ENCODE data around the gene POMC.
"Not testable (repeated sequence)": the region's sequence is repeated elsewhere in the genome, so short reads cannot be mapped to it uniquely, and the experiment has no call there.

Gene POMC

DNA sequence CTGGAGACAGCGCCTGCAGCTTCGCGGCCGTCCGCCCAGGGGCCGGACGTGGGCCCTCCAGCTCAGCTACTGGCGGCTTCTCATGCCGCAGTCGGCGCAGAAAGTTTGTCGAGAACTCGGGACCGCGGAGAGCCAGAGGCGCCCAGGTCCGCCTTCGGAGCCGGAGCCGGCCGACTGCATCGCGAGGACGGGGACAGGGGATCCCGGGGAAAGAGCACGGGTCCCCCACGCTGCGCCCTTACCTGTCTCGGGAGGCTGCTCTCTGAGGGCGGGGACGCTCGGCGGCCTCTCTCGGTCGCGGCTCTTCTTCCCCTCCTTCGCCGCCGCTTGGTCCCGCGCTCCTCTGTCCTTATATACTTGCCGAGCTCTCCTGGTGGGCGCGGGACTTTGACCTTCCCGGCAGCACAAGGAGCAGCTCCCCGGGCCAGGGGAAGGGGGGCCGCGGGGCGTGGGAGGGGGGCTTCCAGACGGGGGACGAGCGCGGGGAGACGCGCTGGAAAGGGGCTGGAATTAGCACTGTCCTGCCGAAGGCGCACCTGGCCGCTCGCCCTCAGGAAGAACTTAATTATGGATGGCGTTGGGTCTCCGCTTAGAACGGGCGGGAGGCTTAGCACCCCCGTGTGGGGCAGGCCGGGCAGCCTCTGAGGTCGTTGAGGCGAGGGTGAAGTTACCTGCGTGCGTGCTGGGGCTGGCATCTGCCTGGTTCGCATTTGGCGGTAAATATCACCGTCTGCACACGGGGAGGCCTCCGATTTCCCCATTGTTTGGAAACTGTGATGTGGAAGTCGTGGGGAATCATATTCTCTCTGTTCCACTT is at the start of gene POMC:
Gene POMC (minus strand): TSS at position 325 of the 817 bp plus-strand sequence. CDS start 3,808 bp downstream, outside the sequence.
- DNase-seq (ENCODE audit: low read depth in 2 of 2, low spot score in 1 of 2) = no peak

DNA sequence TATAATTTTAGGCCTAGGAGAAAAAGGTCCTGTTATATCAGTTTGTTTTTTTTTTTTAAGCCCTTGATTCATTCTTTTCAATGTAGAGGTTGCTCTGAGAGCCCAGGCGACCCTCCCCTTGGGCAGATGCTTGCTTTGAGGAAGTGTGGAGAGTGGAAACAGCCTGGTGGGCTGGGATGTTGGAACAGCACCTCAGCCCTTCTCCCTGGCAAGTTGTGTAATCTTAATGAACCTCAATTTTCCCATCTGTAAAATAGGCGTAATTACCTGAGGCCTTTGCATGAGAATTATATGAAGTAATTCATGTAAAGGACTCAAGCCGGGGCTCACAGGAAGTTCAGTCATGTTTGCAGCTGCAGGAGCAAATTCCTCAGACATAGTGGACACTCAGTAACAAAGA is 49.7 kb upstream of the POMC start:
- no peak for DNase-seq (ENCODE audit: low read depth in 2 of 2, low spot score in 1 of 2)

DNA sequence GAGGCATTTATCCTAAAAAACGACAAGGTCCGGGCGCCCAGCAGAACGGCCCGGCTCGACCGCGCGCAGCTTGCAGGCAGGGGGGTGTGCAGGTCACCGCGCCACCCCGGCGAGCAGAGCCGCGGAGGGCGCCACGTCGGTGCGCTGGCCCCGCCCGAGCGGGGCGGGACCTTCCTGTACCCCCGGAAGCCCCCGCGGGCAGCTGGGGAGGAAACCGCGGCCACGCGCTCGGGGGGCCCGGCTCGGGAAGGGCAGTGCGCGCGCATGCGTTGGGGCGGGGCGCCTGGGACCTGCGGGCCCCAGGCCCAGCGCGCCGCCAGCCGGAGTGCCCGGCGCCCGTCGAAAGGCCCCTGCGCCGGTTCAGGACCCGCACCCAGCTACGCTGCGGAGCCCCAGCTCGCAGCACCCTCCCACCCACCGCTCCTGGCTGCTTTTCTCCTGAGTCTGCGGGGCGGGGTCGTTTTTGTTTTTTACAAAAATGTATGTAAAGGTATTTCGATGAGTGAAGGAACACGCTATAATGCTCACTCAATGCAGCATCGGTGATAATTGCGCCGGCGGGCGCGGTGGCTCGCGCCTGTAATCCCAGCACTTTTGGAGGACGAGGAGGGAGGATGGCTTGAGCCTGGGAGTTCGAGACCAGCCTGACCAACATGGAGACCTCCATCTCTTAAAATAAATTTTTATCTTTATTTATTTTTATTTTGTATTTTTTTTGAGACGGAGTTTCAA is 47.7 kb upstream of the POMC start:
- DNase-seq (ENCODE audit: low read depth in 2 of 2, low spot score in 1 of 2) = peak; percentile 61 to 77

DNA sequence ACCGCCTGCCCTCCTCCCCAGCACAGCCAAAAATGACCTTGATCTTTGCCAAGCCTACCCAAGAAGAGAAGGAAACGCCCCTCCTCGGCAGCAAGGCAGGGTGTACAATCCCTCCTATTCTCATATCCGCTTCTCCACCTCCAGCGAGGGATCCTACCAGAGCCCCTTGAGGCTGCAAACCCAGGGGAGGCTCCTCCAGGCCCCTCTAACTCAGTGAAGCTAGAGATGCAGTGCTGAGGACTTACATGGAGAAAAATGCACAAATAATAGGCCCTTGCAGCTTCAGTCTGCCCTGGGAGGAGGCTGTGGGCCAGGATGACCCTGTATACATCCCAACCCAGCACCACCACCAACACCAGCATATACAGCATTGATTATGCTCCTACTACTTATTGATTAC is 46.9 kb upstream of the POMC start:
- DNase-seq (ENCODE audit: low read depth in 2 of 2, low spot score in 1 of 2) = no peak

DNA sequence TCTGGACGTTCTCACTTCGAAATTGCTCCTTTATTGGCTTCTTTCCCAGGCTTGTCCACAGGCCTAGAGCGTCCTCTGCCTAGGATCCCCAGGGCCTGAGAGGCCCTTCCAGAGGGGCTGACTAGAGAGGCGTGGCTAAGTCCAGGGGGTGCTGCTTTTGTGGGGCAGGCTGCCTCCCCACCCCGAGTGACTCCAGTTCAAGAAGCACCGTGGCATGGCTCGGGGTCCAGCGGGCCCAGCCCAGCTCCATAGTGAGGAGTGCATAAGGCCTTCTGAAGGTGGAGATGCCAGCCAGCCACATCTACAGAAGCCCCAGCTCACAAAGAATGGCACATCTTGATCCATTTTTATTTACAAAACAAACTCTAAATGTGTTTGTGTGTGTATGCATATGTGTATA is 44.8 kb upstream of the POMC start:
- DNase-seq (ENCODE audit: low read depth in 2 of 2, low spot score in 1 of 2) = no peak

DNA sequence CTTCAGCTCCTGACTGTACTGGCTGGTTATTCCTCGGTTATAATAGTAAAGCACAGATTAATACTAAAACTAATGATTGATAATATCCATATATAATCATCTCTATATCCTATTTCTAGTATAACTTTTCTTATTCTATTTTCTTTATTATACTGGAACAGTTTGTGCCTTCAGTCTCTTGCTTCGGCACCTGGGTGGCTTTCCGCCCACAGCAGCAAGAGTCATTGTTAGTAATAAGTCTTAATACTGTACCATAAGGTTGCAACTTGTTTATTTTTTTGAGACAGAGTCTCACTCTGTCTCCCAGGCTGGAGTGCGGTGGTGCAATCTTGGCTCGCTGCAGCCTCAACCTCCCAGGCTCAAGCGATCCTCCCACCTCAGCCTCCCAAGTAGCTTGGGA is 42.5 kb upstream of the POMC start:
- DNase-seq (ENCODE audit: low read depth in 2 of 2, low spot score in 1 of 2) = not testable (repeated sequence)

DNA sequence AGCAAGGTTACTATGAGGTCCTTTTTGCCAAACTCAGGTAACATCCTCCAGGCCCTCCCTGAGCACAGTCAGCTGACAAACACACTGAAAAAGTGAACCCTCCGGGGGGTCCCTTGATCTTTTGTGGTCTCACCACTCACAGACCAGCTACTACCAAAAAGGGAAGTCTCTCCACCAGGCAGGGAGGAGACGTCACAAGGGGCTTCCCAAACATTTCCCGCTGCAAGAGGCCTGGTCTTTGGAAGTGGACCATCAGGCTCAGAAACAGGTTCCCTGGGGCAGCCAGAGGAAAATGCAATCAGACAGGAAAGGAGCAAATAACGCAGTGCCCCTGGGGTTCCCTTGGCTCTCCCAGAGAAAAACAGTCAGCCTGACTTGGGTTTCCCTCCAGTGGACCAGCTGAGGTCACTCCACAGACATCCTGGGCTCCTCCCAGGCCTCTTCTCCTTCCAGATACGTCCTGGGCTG is 38.7 kb upstream of the POMC start:
- no peak for DNase-seq (ENCODE audit: low read depth in 2 of 2, low spot score in 1 of 2)

DNA sequence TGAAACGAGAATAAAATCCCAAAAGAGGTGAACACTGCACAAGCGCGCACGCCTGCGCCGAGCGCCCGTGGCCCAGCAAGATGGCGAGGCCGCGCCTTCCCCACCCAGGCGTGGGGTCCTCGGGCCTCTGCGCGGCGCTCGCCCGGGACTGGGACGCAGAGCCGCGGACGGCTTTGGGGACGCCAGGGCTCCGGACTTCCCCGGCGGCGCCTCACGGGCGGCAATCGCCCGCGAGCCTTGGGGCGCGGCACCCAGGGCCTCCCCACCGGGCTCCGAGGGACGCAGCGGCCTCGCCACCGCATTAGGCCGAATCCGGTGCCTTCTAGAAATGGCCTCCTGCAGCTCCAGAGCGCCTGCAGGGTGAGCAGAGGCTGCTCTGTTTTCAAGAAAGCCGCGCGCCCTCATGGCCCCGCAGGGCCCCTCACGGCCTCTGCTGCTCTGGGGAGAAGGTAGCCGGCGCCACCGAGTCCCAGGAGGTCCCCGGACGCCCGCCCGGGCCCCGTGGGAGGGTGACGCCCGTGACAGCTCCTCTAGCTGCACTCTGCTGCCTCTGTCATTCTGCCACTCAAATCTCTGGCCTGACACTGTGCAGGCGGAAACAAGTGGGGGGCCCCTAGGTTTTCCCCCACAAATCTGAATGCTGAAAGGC is 35.9 kb upstream of the POMC start:
- DNase-seq (ENCODE audit: low read depth in 2 of 2, low spot score in 1 of 2) = no peak

DNA sequence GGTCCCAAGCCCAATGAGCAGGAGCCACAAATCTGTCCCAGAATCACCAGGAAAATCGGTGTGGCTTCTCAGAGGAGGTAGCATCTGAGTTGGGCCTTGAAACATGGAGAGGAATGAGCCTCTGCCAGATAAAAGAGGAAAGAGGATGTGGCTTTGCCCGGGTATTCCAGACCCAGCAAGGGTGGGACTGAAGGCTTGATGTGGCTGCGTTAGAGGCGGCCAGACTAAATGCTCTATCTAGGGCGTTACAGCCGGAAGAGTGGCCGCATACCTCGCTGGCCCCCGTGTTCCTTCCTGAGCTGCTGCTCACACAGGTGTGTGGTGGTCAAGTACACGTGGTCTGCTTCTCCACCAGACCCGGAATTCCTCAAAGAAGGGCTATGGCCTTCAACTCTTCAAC is 33.9 kb upstream of the POMC start:
- no peak for DNase-seq (ENCODE audit: low read depth in 2 of 2, low spot score in 1 of 2)

DNA sequence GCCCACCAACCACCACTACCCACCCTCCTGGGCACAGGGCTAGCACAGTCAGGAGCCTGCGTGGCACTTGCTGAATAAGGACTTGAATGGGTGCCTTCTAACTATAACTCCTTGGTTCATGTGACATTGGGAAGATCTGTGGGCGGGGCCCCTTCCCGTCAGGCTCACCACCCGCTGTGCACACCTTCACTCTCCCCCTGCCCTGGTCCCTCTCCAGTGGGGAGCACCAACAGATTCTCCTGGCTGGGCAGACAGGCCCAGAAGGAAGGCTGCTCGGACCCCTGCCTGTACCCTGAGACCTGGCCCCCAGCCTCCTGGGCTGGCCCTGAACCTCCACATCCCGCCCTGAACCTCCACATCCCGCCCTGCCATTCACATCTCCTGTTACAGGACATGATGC is 33.4 kb upstream of the POMC start:
- DNase-seq (ENCODE audit: low read depth in 2 of 2, low spot score in 1 of 2) = no peak

DNA sequence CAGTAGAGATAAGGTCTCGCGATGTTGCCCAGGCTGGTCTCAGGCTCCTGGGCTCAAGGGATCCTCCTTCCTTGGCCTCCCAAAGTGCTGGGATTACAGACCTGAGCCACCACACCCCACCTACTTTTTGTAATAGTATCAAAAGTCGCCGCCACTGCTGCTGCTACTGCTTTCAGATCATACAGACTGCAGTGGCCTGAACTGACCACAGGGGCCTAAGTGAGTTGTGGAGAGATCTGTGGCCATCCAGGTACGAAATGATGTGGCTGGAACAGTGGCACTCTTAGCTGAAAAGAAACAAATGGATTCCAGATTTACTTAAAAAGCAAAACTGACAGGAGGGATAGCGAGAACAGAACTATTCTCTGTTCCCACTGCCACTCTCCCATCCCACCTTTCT is 32.9 kb upstream of the POMC start:
- DNase-seq (ENCODE audit: low read depth in 2 of 2, low spot score in 1 of 2) = no peak

DNA sequence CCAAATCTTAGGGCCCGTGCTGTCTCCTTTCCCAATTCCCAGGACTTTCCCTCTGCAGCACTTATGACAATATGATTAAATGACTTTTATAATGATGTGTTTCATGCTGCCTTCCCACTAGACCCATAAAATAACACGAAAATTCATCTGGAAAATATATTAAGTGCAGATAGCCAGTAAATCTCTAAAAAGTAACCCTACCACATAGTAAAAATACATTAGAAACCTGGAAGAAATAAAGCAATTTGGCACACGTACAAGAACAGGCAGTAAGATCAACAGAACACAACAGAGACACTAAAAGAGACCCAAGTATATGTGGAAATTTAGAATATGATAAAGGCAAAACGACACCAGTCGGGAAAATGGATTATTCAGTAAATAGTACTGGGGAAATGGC is 30.2 kb upstream of the POMC start:
- DNase-seq (ENCODE audit: low read depth in 2 of 2, low spot score in 1 of 2) = no peak

DNA sequence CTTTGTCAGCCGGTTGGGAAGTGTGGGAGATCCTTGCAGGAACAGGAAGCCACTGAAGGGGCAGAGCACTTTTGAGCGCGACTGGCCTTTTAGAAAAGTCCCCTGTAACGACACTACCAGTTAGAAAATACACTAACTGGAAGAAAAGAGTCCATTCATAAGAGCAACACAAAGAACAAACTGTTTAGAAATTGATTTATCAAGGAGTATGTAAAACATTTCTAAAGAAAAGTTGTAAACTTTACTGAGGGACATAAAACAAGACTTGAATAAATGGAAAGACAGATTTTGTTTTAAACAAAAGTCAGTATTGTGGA is 29.8 kb upstream of the POMC start:
- DNase-seq (ENCODE audit: low read depth in 2 of 2, low spot score in 1 of 2) = no peak

DNA sequence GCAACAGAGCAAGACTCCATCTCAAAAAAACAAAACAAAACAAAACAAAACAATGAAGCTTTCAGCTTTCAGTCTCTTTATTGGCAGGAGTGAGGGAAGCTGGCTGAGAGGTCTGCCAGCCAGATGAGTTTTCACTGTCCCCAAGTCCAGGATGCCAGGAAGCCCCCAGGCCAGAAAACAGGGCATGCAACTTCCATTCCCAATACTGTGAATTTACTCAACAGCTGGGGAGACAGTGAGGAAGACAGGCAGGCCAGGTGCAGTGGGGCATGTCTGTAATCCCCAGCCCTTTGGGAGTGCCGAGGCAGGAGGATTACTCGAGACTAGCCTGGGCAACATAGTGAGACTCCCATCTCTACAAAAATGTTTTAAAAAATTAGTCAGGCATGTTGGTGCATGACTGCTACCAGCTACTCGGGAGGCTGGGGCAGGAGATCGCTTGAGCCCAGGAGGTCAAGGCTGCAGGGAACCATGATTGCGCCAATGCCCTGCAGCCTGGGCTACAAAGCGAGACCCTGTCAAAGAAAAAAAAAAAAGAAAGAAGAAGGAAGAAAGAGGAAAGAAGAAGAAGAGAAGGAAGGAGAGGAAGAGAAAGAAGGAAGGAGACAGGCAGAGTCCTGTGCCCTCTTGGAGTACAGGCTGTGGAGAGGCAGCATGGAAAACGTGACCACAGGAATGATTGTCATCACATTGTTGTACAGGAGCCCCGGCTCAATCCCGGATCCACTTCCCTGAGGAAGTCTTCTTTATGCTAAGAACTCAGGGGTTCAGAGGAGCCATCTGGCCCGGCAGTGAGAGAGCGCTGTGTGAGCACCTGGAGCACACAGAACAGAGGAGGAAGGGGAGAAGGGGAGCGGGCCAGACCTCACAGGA is 29.2 kb upstream of the POMC start:
- DNase-seq (ENCODE audit: low read depth in 2 of 2, low spot score in 1 of 2) = no peak

DNA sequence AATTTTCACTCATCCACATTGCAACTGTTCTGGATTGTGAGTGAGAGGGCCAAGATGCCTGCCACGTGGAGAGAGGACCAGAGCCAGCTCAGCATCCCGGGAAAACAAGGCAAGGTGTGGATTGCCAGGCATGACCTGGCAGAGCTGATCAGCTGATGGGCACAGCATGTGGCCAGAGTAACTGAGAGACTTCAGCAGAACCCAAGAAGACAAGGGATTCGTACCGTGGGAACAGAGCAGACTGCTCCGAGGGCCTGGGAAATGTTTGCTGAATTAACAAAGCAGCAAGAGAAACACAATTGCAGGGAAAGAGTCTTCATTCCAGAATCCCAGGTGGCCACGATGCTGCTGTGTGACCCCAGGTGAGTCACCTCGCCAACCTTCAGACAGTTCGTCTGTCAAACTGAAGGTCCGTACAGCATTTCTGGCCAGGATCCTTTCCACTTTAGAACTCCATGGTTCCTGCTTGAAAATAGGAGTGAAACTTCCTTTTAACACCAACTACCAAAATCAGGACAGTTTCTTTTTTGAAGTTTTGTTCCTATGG is 26.3 kb upstream of the POMC start:
- no peak for DNase-seq (ENCODE audit: low read depth in 2 of 2, low spot score in 1 of 2)

DNA sequence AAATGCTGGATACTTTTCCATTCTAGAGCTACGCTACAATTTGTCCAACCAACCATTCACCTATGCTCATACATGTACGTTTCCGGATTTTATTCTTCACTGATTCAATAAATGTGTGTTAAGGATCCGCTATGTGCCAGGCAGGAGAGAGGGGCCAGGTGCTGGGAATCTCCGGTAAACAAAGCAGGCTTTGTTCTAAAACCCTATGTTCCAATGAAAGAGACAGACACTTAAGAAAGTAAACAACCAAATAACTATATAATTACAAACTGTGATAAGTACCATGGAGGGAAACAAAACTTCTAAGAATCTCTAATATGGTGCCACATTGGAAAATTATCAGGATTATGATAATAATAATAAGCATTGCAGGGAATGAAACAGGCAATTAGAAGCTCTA is 22.2 kb upstream of the POMC start:
- no peak for DNase-seq (ENCODE audit: low read depth in 2 of 2, low spot score in 1 of 2)

DNA sequence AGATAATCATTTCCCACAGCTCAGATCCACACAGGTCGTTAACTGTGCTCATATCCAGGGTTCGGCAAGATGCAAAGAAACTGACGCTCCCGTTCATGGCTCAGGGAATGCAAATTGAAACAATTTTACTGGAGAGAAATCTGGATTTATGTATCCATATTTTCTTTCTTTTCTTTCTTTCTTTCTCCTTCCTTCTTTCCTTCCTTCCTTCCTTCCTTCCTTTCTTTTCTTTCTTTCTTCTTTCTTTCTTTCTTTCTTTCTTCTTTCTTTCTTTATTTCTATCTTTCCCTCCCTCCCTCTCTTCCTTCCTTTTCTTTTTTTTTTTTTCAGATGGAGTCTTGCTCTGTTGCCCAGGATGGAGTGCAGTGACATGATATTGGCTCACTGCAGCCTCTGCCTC is 20.0 kb upstream of the POMC start:
- no peak for DNase-seq (ENCODE audit: low read depth in 2 of 2, low spot score in 1 of 2)

DNA sequence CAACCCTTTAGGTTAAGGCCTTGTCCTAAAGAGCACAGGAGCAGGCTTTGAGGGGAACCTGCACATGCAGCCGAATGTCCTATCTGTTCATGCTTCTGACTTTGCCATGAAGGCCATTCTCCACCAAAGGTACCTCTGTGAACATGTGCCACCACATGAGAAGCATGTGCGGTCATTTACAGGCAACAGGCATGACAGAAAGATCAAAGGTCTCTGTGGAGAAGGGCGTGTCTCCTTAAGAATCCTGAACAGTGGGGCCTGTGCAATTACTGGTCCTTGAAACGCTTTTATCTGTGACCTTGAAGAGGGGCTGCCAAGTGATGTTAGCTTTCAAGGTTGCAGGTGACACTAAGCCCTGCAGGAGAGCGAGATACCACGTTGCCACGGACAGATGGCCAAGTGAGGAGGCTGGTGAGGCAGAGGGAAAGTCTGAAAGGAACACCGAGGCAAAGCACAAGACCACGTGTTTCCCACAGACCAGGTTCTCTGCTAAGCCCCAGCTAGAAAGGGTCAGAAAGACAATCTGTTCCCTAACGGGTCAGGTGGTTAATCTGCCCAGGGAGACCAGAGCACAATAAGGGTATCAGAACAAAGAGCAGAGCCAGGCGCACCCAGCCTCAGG is 19.5 kb upstream of the POMC start:
- DNase-seq (ENCODE audit: low read depth in 2 of 2, low spot score in 1 of 2) = no peak

DNA sequence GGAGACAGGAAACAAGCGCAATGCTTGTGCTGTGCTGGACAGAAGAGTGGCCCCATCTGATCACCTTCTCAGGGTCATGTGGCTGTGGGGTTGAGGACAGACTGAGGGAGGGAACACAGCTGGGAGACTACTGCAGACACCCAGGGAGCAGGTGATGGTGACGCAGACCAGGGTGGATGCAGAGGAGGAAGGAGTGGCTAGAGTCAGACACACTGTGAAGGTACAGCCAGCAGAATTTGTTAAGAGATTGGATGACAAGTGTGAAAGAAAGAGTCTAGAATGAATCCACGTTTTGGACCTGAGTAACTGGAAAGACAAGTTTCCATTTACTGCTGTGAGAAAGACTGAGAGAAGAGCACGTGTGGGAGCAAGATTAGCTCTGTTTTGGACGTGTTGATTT is 15.9 kb upstream of the POMC start:
- no peak for DNase-seq (ENCODE audit: low read depth in 2 of 2, low spot score in 1 of 2)

DNA sequence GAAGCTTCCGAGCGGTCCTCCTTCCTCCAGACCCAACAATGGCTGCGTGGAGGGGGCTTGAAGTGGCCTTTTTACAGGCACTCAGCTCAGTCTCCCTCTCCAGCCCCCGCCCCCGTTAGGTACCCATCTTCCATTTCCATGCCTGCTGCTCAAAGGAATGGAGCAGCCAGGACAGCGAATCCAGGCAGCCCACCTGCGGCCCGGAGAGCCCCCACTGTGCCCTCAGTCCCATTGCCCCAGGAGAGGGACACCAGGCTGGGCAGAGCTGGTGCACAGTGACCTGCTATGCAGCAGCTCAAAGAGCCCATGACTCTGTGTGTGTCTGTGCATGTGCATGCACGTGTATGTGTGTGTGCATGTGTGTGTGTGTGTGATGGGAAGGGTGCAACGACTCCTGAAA is 10.6 kb upstream of the POMC start:
- no peak for DNase-seq (ENCODE audit: low read depth in 2 of 2, low spot score in 1 of 2)

DNA sequence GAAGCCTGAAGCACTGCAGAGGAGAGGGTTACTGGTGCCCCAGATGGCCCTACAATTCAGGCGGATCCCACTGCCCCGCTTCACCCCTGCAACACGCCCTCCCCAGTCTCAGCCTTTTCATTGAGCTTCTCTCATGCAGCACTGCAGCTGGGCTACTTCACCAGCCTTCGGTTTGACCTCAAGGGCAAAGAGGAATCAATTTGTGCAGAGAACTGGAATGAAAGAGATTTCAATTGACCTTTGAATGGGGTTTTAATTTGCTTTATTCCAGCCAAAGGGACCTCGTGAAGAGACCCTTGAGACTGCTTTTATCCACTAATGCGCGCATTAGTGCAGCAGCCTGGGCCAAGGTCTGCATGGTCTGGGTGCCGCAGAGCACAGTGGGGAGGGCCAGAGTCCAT is 8.8 kb upstream of the POMC start:
- DNase-seq (ENCODE audit: low read depth in 2 of 2, low spot score in 1 of 2) = no peak

All from stimulated activated CD8-positive, alpha-beta memory T cell treated with anti-CD3 and anti-CD28 coated beads, Interleukin-4, amount 100 ng/mL, for 4 hours (primary cell).